Head of caudate nucleus (tissue), 42 donors: ENCODE results near the gene NAA50.
A peak's percentile ranks its signal among the peaks of the same experiment; 100 is the strongest.

Experiments
- DNase-seq, 42 donors: peaks; one replicate each; pipeline versions ENCODE4 v3.0.0 to v3.0.0-alpha.2; 2020 to 2021; ENCODE audit warnings: mixed read lengths in 7 of 42
- intact Hi-C: fragments of 100-400 bp; cut with DNase I; formaldehyde crosslinking; loops from one replicate; pipeline ENCODE4 v1.15.0; 2022

The NAA50 gene

GRCh38 chr3:113745756-113746547 lies at the start of gene NAA50:
NAA50 (minus strand) TSS chr3:113746249; CDS start chr3:113745949, 300 bp downstream.
- intact Hi-C loops, result loop anchor here (2.0 kb wide), 1 partner anchor 49 kb away; the partner anchor contains the start of gene USF3
- peak; percentile 79 to 96 (median 91) for DNase-seq

GRCh38 chr3:113795693-113796092 lies 49.6 kb upstream of the NAA50 start:
- DNase-seq, result no peak
- intact Hi-C loops, result no loop called here

- intact Hi-C loops, result no loop called here
- no peak for DNase-seq
Observed at GRCh38 chr3:113794526-113794925, 48.5 kb upstream of the NAA50 start.

GRCh38 chr3:113791381-113791780 lies 45.3 kb upstream of the NAA50 start:
- DNase-seq, result no peak
- intact Hi-C loops, result no loop called here

- no peak for DNase-seq
- intact Hi-C loops, result no loop called here
Observed at GRCh38 chr3:113783980-113784379, 37.9 kb upstream of the NAA50 start.

- no peak for DNase-seq
- intact Hi-C loops, result no loop called here
Observed at GRCh38 chr3:113783463-113783862, 37.4 kb upstream of the NAA50 start.

GRCh38 chr3:113776564-113776963 lies 30.5 kb upstream of the NAA50 start:
- intact Hi-C loops, result no loop called here
- no peak for DNase-seq

GRCh38 chr3:113775516-113775915 lies 29.5 kb upstream of the NAA50 start:
- no peak for DNase-seq
- intact Hi-C loops, result no loop called here

GRCh38 chr3:113773381-113773780 lies 27.3 kb upstream of the NAA50 start:
- no peak for DNase-seq
- intact Hi-C loops, result no loop called here

GRCh38 chr3:113771993-113772392 lies 25.9 kb upstream of the NAA50 start:
- intact Hi-C loops, result no loop called here
- DNase-seq, result no peak

GRCh38 chr3:113769551-113769950 lies 23.5 kb upstream of the NAA50 start:
- intact Hi-C loops, result no loop called here
- peak in 11 of 42 donors; percentile 8 to 68 (median 29) for DNase-seq

GRCh38 chr3:113764698-113765097 lies 18.6 kb upstream of the NAA50 start:
- intact Hi-C loops, result no loop called here
- DNase-seq, result no peak

GRCh38 chr3:113758389-113759024 lies 12.5 kb upstream of the NAA50 start:
- intact Hi-C loops, result no loop called here
- no peak for DNase-seq

- intact Hi-C loops, result no loop called here
Observed at GRCh38 chr3:113754494-113755159, 8.6 kb upstream of the NAA50 start.

GRCh38 chr3:113753376-113753985 lies 7.4 kb upstream of the NAA50 start:
- DNase-seq, result no peak
- intact Hi-C loops, result no loop called here

More at GRCh38 chr3:113754494-113755159, 8.6 kb upstream of the NAA50 start:
- no peak for DNase-seq

- intact Hi-C loops, result no loop called here
- DNase-seq, result no peak
Observed at GRCh38 chr3:113751141-113751540, 5.1 kb upstream of the NAA50 start.

- DNase-seq, result peak in 16 of 42 donors; percentile 1 to 45 (median 23)
- intact Hi-C loops, result loop anchor here (2.0 kb wide), 1 partner anchor 51 kb away; the partner anchor contains the start of gene USF3
Observed at GRCh38 chr3:113747283-113748046, 1.4 kb upstream of the NAA50 start.

- intact Hi-C loops, result loop anchor here (2.0 kb wide), 1 partner anchor 50 kb away; the partner anchor contains the start of gene USF3
- peak; percentile 84 to 97 (median 93) for DNase-seq
Observed at GRCh38 chr3:113746548-113747282, 666 bp upstream of the NAA50 start, which contains the start of gene ATP6V1A. ATP6V1A (plus strand) TSS chr3:113747035; CDS start chr3:113778754, 31,719 bp downstream.
